A549 (cell line): ENCODE results near the gene SIVA1. TPM values are rescaled to one million over a fixed set of nuclear protein-coding genes. Genes with fewer than 3 reads are reported as not detected.

Experiments used
- ATAC-seq, 2 experiments: fragments of 200-7000 bp in 1 of 2; fragments of >200 bp in 1 of 2; cut with Nextera tagmentation in 1 of 2; cut with Tn5 transposase in 1 of 2; 3 replicates each; pipeline versions ENCODE4 v1.8.0 to v1.9.1; 2018 to 2020; ENCODE audit warnings: mild to moderate bottlenecking in 1 of 2, moderate library complexity in 1 of 2
- CTCF ChIA-PET: fragments of 300-600 bp; sonication (Branson Sonifier 250); formaldehyde crosslinking; extraction: SDS; loops from one replicate; lab custom pipeline; 2021; ENCODE audit warnings: antibody characterized with exemption, inconsistent platforms; lab: Yijun Ruan, JAX
- POLR2A ChIA-PET: fragments of 350-600 bp; formaldehyde crosslinking; extraction: SDS; loops from one replicate; lab custom pipeline; 2021; ENCODE audit warnings: antibody characterized with exemption, inconsistent platforms; lab: Yijun Ruan, JAX
- DNase-seq, 2 experiments: peaks; one replicate each; pipeline versions ENCODE4 v3.0.0 to v3.0.0-alpha.2; 2011 to 2016; ENCODE audit warnings: low read depth in 1 of 2, low spot score in 1 of 2
- FAIRE-seq: peaks from 2 replicates; lab custom pipeline; 2011; peaks lifted over from hg19 to GRCh38; lab: Jason Lieb, UNC
- H3K27ac ChIP-seq, 2 experiments: fragments of >200 bp; sonication (Bioruptor Twin); formaldehyde crosslinking; 3 replicates each; pipeline ENCODE4 v1.5.1; 2016 to 2017
- H3K4me1 ChIP-seq: fragments of >200 bp; sonication (Bioruptor Twin); formaldehyde crosslinking; 3 replicates; pipeline ENCODE4 v1.6.1; 2016
- H3K4me2 ChIP-seq: fragments of >200 bp; sonication (Bioruptor Twin); formaldehyde crosslinking; 3 replicates; pipeline ENCODE4 v1.6.1; 2016
- H3K4me3 ChIP-seq: fragments of >200 bp; sonication (Bioruptor Twin); formaldehyde crosslinking; 3 replicates; pipeline ENCODE4 v1.5.1; 2016
- H3K9me3 ChIP-seq: fragments of >200 bp; sonication (Bioruptor Twin); formaldehyde crosslinking; 3 replicates; pipeline ENCODE4 v1.6.1; 2016
- BHLHE40 ChIP-seq: IDR thresholded peaks from 2 replicates; pipeline ENCODE4 v1.6.1; 2012; ENCODE audit warnings: low read depth, low read length, inconsistent platforms
- CBX2 ChIP-seq: fragments of 200-600 bp; sonication (generic); IDR thresholded peaks from 2 replicates; pipeline ENCODE4 v1.6.1; 2016; ENCODE audit warnings: low read depth, mild to moderate bottlenecking, borderline replicate concordance
- EHF ChIP-seq: fragments of 250-450 bp; sonication (Bioruptor Pico); IDR thresholded peaks from 2 replicates; pipeline ENCODE4 v1.5.0; 2020; ENCODE audit warnings: mild to moderate bottlenecking
- EHMT2 ChIP-seq: fragments of 200-600 bp; sonication (generic); IDR thresholded peaks from 2 replicates; pipeline ENCODE4 v1.6.1; 2016; ENCODE audit warnings: antibody characterized with exemption, low read depth, mild to moderate bottlenecking, moderate library complexity
- EP300 ChIP-seq, 2 experiments: fragments of >200 bp; sonication (Bioruptor Twin); formaldehyde crosslinking; IDR thresholded peaks; 2 replicates in 1 of 2; 3 replicates in 1 of 2; pipeline ENCODE4 v1.6.1; 2016 to 2017
- FOSL2 ChIP-seq, 2 experiments: fragments of 450-650 bp in 1 of 2; fragments of >200 bp in 1 of 2; sonication (Bioruptor Twin) in 1 of 2; formaldehyde crosslinking; IDR thresholded peaks; 2 replicates each; pipeline versions ENCODE4 v1.5.0 to v1.6.1; 2016 to 2020; ENCODE audit warnings: mild to moderate bottlenecking in 1 of 2, moderate library complexity in 1 of 2
- KDM1A ChIP-seq: fragments of 200-600 bp; sonication (generic); IDR thresholded peaks from 2 replicates; pipeline ENCODE4 v1.6.1; 2016; ENCODE audit warnings: low read depth, mild to moderate bottlenecking
- MAFK ChIP-seq: fragments of 450-650 bp; IDR thresholded peaks from 2 replicates; pipeline ENCODE4 v1.6.1; 2014; ENCODE audit not compliant: partially characterized antibody
- MAZ ChIP-seq: fragments of 150-350 bp; IDR thresholded peaks from 2 replicates; pipeline ENCODE4 v1.6.1; 2014; ENCODE audit warnings: antibody characterized with exemption, low read depth, low read length, borderline replicate concordance
- NFE2L2 ChIP-seq: fragments of 150-350 bp; conservative IDR thresholded peaks from 2 replicates; pipeline ENCODE4 v1.6.1; 2014; ENCODE audit warnings: low read length
- POLR2A ChIP-seq: IDR thresholded peaks from 2 replicates; pipeline ENCODE4 v1.6.1; 2012; ENCODE audit warnings: mild to moderate bottlenecking, low read length
- POLR2AphosphoS2 ChIP-seq: conservative IDR thresholded peaks from 2 replicates; pipeline ENCODE4 v1.6.1; 2012; ENCODE audit warnings: low read length, improper control_type of control experiment, inconsistent platforms
- RARB ChIP-seq: fragments of 250-450 bp; sonication (Bioruptor Pico); IDR thresholded peaks from 2 replicates; pipeline ENCODE4 v1.8.0; 2021; ENCODE audit warnings: mild to moderate bottlenecking, moderate library complexity
- RCOR1 ChIP-seq: fragments of 150-350 bp; IDR thresholded peaks from 2 replicates; pipeline ENCODE4 v1.6.1; 2014; ENCODE audit warnings: antibody characterized with exemption, low read length, low read depth
- ZC3H11A ChIP-seq: fragments of 450-650 bp; IDR thresholded peaks from 2 replicates; pipeline ENCODE4 v1.6.1; 2014; ENCODE audit warnings: antibody characterized with exemption, mild to moderate bottlenecking
- ZSCAN20 ChIP-seq: fragments of 250-450 bp; sonication (Bioruptor Pico); IDR thresholded peaks from 2 replicates; pipeline ENCODE4 v1.8.0; 2022; ENCODE audit warnings: mild to moderate bottlenecking, moderate library complexity
- WGBS: methylation state at CpG from one replicate; pipeline ENCODE4 v1.1.6; 2017; ENCODE audit errors: missing lambda C conversion rate; 5-methylcytosine and 5-hydroxymethylcytosine counted together
- polyA plus RNA-seq, 4 experiments: library from polyadenylated mRNA; depleted of rRNA in 3 of 4; stranded (reverse); fragments of >200 nt; fragmentation: RNase III in 1 of 4; extraction: RNeasy Plus Mini Kit Qiagen cat#74134 plus additional on column Dnase treatment in 1 of 4; gene quantifications; 2 replicates in 3 of 4; 3 replicates in 1 of 4; pipeline ENCODE4 v1.2.3, GENCODE V29; 2011 to 2017
- TF ChIP-seq, protein P1 (sequence below): fragments of >200 bp; sonication (Bioruptor Twin); formaldehyde crosslinking; IDR thresholded peaks from 2 replicates; pipeline ENCODE4 v1.6.1; 2016
- TF ChIP-seq, protein P2 (sequence below): IDR thresholded peaks from 2 replicates; pipeline ENCODE4 v1.6.1; 2012; ENCODE audit warnings: low read depth, borderline replicate concordance
- TF ChIP-seq, protein P3 (sequence below): IDR thresholded peaks from 2 replicates; pipeline ENCODE4 v1.6.1; 2012
- TF ChIP-seq, protein P4 (sequence below): fragments of 250-450 bp; sonication (Bioruptor Pico); IDR thresholded peaks from 2 replicates; pipeline ENCODE4 v1.5.0; 2020; ENCODE audit warnings: low read depth, mild to moderate bottlenecking, moderate library complexity
- TF ChIP-seq, protein P5 (sequence below): fragments of >200 bp; sonication (Bioruptor Twin); formaldehyde crosslinking; IDR thresholded peaks from 3 replicates; pipeline ENCODE4 v1.6.1; 2016

SIVA1 gene
- polyA plus RNA-seq, 2 of the 4 experiments (the other 2 are of a cell fraction), result 90.0 to 169 TPM

DNA sequence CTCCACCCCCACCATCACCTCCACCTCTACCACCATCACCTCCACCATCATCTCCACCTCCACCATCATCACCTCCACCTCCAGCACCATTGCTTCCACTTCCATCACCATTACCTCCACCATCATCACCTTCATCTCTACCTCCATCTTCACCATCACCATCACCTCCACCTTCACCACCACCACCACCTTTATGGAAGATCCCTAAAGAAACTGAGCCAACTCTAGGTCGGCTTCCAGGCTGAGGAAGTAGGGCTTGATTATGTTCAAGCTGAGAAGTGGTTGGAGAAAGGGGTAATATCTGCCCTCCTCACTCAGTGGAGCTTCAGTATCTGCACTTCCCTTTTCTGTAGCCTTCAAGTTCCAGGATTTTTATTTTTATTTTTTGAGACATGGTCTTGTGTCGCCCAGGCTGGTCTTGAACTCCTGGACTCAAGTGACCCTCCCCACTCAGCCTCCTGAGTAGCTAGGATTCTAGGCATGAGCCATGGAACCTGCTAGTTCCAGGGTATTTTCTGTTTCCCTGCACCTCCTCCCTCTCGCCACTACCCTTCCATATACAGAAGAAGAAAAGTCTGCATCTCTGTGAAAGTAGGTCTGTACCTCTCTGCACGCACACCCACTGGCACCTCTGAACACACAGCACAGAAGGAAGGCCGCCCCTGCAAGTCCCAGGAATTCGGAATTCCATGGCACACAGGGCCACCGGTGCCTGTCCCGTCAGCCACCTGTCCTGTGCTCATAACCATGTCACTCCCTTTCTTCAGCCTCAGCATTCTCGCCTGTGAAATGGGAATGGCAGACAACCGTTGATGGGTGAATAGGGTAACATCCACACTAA, 53.9 kb downstream of the SIVA1 start:
- 73% methylated on average over 10 of the region's 10 CpGs for WGBS
- Histone ChIP-seq H3K27ac (no peak overlapping the region), H3K4me1 (peaks cover 31% of the 10 kb centered on the region), H3K9me3 (no peaks in the 10 kb centered on the region), H3K4me3 (no peak overlapping the region), H3K4me2 (no peak overlapping the region)
- no peak for DNase-seq
- POLR2A ChIA-PET, result no interaction called here
- TF ChIP-seq CBX2, result no peak
- TF ChIP-seq, protein P1, sequence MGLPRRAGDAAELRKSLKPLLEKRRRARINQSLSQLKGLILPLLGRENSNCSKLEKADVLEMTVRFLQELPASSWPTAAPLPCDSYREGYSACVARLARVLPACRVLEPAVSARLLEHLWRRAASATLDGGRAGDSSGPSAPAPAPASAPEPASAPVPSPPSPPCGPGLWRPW, result no peak
- TF ChIP-seq, protein P2, sequence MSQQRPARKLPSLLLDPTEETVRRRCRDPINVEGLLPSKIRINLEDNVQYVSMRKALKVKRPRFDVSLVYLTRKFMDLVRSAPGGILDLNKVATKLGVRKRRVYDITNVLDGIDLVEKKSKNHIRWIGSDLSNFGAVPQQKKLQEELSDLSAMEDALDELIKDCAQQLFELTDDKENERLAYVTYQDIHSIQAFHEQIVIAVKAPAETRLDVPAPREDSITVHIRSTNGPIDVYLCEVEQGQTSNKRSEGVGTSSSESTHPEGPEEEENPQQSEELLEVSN, result no peak
- no peak for TF ChIP-seq FOSL2 (IDR thresholded peaks at IDR 0.05)
- no peak for TF ChIP-seq FOSL2 (CRISPR knock-in tag; IDR thresholded peaks at IDR 0.05)
- TF ChIP-seq NFE2L2, result no peak
- TF ChIP-seq EHF, result no peak
- TF ChIP-seq MAFK, result no peak
- no peak for TF ChIP-seq MAZ
- no peak for TF ChIP-seq ZC3H11A
- no peak for TF ChIP-seq POLR2A
- no peak for TF ChIP-seq KDM1A
- TF ChIP-seq, protein P3, sequence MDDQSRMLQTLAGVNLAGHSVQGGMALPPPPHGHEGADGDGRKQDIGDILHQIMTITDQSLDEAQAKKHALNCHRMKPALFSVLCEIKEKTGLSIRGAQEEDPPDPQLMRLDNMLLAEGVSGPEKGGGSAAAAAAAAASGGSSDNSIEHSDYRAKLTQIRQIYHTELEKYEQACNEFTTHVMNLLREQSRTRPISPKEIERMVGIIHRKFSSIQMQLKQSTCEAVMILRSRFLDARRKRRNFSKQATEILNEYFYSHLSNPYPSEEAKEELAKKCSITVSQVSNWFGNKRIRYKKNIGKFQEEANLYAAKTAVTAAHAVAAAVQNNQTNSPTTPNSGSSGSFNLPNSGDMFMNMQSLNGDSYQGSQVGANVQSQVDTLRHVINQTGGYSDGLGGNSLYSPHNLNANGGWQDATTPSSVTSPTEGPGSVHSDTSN, result no peak
- TF ChIP-seq BHLHE40, result no peak
- no peak for TF ChIP-seq ZSCAN20 (CRISPR knock-in tag)
- TF ChIP-seq, protein P4, sequence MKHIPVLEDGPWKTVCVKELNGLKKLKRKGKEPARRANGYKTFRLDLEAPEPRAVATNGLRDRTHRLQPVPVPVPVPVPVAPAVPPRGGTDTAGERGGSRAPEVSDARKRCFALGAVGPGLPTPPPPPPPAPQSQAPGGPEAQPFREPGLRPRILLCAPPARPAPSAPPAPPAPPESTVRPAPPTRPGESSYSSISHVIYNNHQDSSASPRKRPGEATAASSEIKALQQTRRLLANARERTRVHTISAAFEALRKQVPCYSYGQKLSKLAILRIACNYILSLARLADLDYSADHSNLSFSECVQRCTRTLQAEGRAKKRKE, result no peak
- TF ChIP-seq, protein P5, sequence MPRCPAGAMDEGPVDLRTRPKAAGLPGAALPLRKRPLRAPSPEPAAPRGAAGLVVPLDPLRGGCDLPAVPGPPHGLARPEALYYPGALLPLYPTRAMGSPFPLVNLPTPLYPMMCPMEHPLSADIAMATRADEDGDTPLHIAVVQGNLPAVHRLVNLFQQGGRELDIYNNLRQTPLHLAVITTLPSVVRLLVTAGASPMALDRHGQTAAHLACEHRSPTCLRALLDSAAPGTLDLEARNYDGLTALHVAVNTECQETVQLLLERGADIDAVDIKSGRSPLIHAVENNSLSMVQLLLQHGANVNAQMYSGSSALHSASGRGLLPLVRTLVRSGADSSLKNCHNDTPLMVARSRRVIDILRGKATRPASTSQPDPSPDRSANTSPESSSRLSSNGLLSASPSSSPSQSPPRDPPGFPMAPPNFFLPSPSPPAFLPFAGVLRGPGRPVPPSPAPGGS, result no peak
- no peak for TF ChIP-seq POLR2AphosphoS2
- no peak for ATAC-seq
- FAIRE-seq, result no peak
- CTCF ChIA-PET, result interaction anchor here (0.7 to 2.2 kb wide), 2 partner anchors 11 to 20 kb away, joined by 3 to 7 read pairs; no protein-coding TSS in a partner anchor

DNA sequence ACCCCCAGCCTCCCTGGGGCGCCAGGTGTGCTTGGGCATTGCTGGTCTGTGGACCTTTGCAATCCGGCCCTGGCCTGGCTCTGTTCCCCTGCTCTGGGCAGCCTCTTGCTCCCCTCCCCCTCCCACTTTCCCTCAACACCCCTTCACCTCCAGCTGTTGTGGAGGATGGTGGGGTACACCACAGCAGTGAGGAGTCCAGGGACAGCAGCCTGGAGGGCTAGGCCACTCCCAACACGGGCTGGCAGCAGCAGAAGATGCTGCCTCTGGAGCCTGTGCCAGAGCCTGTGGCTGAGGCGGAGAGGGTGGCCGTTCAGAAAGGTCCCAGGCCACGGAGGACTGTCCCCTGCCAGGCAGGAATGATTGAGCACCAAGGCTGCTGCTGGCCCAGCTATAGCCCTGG, 55.5 kb downstream of the SIVA1 start:
- no peak overlapping the region for H3K4me2 ChIP-seq
- FAIRE-seq, result no peak
- 71% methylated on average over 6 of the region's 6 CpGs for WGBS
- POLR2A ChIA-PET, result no interaction called here
- no peak for DNase-seq
- H3K4me1 ChIP-seq, result peaks cover 28% of the 10 kb centered on the region
- no peaks in the 10 kb centered on the region for H3K9me3 ChIP-seq
- TF ChIP-seq EHMT2 (no peak), EP300 (IDR thresholded peaks at IDR 0.05) (no peak), ZC3H11A (no peak), RCOR1 (no peak), RARB (CRISPR knock-in tag) (no peak)
- H3K27ac ChIP-seq, result no peak overlapping the region
- ATAC-seq, result no peak
- CTCF ChIA-PET, result no interaction called here
- no peak overlapping the region for H3K4me3 ChIP-seq

Other genes starting within 250 kb of the SIVA1 start
- not detected in 2 replicates for gene C14orf180, start 173.4 kb upstream of the SIVA1 start, polyA plus RNA-seq (2011; rRNA removed)
- not detected in 3 replicates for gene C14orf180, start 173.4 kb upstream of the SIVA1 start, polyA plus RNA-seq (2017; fragmentation: RNase III; extraction: RNeasy Plus Mini Kit Qiagen cat#74134 plus additional on column Dnase treatment)
- gene TMEM179, start 148.4 kb upstream of the SIVA1 start, polyA plus RNA-seq (2011; rRNA removed), result 0.20 TPM in 1 of 2 replicates, not detected in the other
- gene TMEM179, start 148.4 kb upstream of the SIVA1 start, polyA plus RNA-seq (2017; fragmentation: RNase III; extraction: RNeasy Plus Mini Kit Qiagen cat#74134 plus additional on column Dnase treatment), result 0.50 to 0.79 TPM (median 0.63 TPM) in 3 replicates
- gene INF2, start 63.5 kb upstream of the SIVA1 start, polyA plus RNA-seq (2011; rRNA removed), result 23.6 and 24.7 TPM in 2 replicates
- gene INF2, start 63.5 kb upstream of the SIVA1 start, polyA plus RNA-seq (2017; fragmentation: RNase III; extraction: RNeasy Plus Mini Kit Qiagen cat#74134 plus additional on column Dnase treatment), result 71.2 to 76.6 TPM (median 72.0 TPM) in 3 replicates
- 8.8 and 10.1 TPM in 2 replicates for gene ADSS1, start 28.9 kb upstream of the SIVA1 start, polyA plus RNA-seq (2011; rRNA removed)
- gene ADSS1, start 28.9 kb upstream of the SIVA1 start, polyA plus RNA-seq (2017; fragmentation: RNase III; extraction: RNeasy Plus Mini Kit Qiagen cat#74134 plus additional on column Dnase treatment), result 6.2 to 8.3 TPM (median 7.4 TPM) in 3 replicates
- 66.0 and 70.2 TPM in 2 replicates for gene AKT1, start 42.6 kb downstream of the SIVA1 start, polyA plus RNA-seq (2011; rRNA removed)
- gene AKT1, start 42.6 kb downstream of the SIVA1 start, polyA plus RNA-seq (2017; fragmentation: RNase III; extraction: RNeasy Plus Mini Kit Qiagen cat#74134 plus additional on column Dnase treatment), result 87.1 to 93.8 TPM (median 93.0 TPM) in 3 replicates
- 1.6 and 2.1 TPM in 2 replicates for gene ZBTB42, start 48.0 kb downstream of the SIVA1 start, polyA plus RNA-seq (2011; rRNA removed)
- 2.3 to 3.1 TPM (median 2.6 TPM) in 3 replicates for gene ZBTB42, start 48.0 kb downstream of the SIVA1 start, polyA plus RNA-seq (2017; fragmentation: RNase III; extraction: RNeasy Plus Mini Kit Qiagen cat#74134 plus additional on column Dnase treatment)
- gene CEP170B, start 112.1 kb downstream of the SIVA1 start, polyA plus RNA-seq (2011; rRNA removed), result 3.9 and 4.5 TPM in 2 replicates
- 13.1 to 14.3 TPM (median 13.5 TPM) in 3 replicates for gene CEP170B, start 112.1 kb downstream of the SIVA1 start, polyA plus RNA-seq (2017; fragmentation: RNase III; extraction: RNeasy Plus Mini Kit Qiagen cat#74134 plus additional on column Dnase treatment)
- 0.01 TPM in 2 replicates for gene PLD4, start 171.7 kb downstream of the SIVA1 start, polyA plus RNA-seq (2011; rRNA removed)
- 0.01 TPM in 2 of 3 replicates, not detected in the other for gene PLD4, start 171.7 kb downstream of the SIVA1 start, polyA plus RNA-seq (2017; fragmentation: RNase III; extraction: RNeasy Plus Mini Kit Qiagen cat#74134 plus additional on column Dnase treatment)
- 43.7 and 56.7 TPM in 2 replicates for gene AHNAK2, start 225.2 kb downstream of the SIVA1 start, polyA plus RNA-seq (2011; rRNA removed)
- 34.4 to 46.5 TPM (median 43.3 TPM) in 3 replicates for gene AHNAK2, start 225.2 kb downstream of the SIVA1 start, polyA plus RNA-seq (2017; fragmentation: RNase III; extraction: RNeasy Plus Mini Kit Qiagen cat#74134 plus additional on column Dnase treatment)
- gene CLBA1, start 232.6 kb downstream of the SIVA1 start, polyA plus RNA-seq (2011; rRNA removed), result 11.3 and 11.5 TPM in 2 replicates
- 10.7 to 12.5 TPM (median 12.0 TPM) in 3 replicates for gene CLBA1, start 232.6 kb downstream of the SIVA1 start, polyA plus RNA-seq (2017; fragmentation: RNase III; extraction: RNeasy Plus Mini Kit Qiagen cat#74134 plus additional on column Dnase treatment)